Activated CD4-positive, alpha-beta T cell treated with anti-CD3 and anti-CD28 coated beads for 4 hours (primary cell): ENCODE data around the gene MIA.
"Not testable (repeated sequence)": the region's sequence is repeated elsewhere in the genome, so short reads cannot be mapped to it uniquely, and the experiment has no call there.

Experiments
- DNase-seq, 2 donors: peaks; one replicate each; pipeline ENCODE4 v3.0.0-alpha.2; 2020

MIA gene

DNA sequence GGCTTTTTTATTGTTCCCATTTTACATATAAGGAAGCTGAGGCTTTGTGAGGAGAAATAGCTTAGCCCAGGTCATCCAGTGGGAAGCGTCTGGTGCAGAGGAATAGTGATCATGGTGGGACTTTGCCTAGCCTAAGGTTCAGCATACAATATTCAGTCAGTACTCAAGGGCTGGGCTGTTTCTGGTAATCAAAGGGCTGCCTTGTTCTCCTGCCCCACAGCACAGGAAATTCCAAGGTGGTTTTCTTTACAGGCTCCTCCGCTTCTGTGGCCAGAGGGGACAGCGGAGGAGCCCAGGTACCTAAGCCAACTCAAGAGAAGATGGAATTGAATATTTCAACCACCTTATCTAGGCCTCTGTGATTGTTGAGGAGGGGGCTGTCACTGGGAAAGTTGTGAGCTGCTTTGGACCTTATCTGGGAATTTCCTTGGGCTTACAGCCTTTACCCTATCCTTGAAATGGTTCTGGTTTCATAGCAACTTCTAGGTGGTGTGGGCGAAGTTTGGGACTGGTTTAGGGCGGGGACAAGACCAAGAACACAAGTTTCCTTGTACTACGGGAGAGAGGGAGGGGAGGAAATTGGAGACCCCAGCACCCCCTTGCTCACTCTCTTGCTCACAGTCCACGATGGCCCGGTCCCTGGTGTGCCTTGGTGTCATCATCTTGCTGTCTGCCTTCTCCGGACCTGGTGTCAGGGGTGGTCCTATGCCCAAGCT is at the start of gene MIA:
MIA (plus strand) TSS at position 606 of the 716 bp plus-strand sequence; CDS start at position 628, 22 bp downstream.
- no peak for DNase-seq

- DNase-seq = no peak
Measured at GRCh38 chr19:40726279-40726678, 49.0 kb upstream of the MIA start.

- DNase-seq = not testable (repeated sequence)
Measured at GRCh38 chr19:40730065-40730464, 45.3 kb upstream of the MIA start.

- DNase-seq = not testable (repeated sequence)
Measured at GRCh38 chr19:40732304-40732703, 43.0 kb upstream of the MIA start.

DNA sequence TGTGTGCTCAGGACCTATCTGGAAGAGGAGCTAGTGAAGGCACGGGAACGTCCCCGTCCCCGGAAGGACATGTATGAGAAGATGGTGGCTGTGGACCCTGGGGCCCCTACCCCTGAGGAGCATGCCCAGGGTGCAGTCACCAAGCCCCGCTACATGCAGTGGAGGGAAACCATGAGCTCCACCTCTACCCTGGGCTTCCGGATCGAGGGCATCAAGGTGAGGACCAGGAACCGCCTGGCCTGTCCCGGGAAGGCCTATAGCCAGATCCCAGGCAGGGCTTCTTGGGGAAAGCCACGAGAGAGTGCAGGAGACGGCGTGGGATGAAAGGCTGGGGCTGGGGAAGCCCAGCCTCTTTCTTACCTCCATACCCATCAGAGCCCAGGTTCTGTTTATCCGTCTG is 42.2 kb upstream of the MIA start:
- DNase-seq = no peak

- no peak for DNase-seq
Measured at GRCh38 chr19:40735013-40735771, 40.1 kb upstream of the MIA start.

DNA sequence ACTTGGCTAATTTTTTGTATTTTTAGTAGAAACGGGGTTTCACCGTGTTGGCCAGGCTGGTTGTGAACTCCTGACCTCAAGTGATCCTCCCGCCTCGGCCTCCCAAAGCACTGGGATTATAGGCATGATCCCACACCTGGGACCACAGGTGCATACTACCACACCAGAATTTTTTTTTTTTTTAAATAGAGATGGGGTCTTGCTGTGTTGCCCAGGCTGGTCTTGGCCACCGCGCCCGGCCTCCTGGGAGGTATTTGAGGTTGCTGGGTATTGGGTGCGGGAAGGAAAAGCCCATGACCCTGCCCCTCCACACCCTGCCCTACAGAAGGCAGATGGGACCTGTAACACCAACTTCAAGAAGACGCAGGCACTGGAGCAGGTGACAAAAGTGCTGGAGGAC is 38.7 kb upstream of the MIA start:
- no peak for DNase-seq

- DNase-seq = no peak
Measured at GRCh38 chr19:40737102-40737644, 38.1 kb upstream of the MIA start.

DNA sequence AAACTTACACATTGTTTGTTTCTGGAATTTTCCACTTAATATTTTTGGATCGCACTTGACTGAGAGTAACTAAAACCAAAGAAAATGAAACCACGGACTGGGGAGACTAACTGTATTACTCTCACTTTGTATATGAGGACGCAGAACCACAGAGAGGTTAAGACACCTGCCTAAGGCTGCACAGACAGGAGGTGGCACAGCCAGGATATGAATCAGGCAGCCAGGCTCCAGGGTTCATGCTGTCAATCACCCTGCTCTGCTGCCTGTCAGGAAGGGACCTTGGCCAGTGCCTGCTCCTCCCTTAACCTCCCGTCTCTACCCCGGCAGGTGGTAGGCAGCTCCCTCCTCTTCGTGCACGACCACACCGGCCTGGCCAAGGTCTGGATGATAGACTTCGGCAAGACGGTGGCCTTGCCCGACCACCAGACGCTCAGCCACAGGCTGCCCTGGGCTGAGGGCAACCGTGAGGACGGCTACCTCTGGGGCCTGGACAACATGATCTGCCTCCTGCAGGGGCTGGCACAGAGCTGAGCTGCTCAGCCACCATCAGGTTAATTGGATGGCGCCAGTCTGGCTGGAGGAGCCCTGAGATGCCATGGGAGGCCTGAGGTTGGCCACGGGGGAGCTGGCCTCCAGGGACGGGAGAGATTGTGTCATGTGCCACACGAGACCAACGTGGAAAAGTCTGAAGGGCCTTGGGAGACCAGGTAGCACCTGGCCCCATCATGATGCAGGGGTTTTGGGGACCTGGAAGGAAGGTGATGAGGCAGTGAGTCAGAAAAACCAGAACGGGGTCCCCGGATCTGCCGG is 36.1 kb upstream of the MIA start:
- DNase-seq = no peak

- no peak for DNase-seq
Measured at GRCh38 chr19:40739871-40740703, 35.2 kb upstream of the MIA start.

- no peak for DNase-seq
Measured at GRCh38 chr19:40740747-40741146, 34.6 kb upstream of the MIA start.

DNA sequence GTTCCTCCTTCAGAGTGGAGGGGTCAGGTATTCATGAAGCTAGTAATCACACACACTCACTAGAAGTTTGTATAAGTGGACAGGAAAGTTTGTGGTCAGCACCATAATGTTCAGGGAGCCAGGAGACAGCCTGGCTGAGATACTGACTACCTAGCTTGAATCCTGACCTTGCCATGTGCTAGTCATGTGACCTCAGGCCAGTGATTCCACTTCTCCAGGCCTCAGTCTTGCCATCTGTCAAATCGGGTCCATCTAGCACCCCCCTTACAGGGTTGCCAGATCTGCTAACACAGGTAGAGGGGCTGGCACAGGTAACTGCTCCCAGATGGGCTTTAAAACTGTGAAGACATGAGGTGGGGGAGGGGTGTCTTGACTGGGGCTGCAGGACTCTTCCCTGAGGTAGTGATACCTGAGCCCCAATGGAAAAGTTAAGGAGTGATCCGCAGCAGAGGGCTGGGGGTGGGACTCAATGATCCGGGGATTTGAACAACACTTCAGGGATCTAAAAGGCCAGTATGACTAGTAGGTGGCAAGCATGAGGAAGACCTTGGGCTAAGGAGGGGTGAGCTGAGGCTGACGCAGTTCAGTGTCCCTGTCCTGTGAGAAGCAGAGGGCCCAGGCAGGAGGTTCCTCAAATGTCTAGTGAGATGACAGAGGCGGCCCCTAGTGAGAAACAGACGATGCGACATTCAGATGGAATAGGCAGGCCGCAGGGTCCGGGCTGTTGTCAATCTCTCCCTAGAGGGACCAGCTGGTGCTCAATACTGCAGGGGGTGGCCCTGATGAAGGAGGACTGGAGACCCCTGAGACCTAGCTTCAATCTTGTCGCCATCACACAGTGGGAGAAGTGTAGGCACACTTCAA is 33.6 kb upstream of the MIA start:
- DNase-seq = no peak

DNA sequence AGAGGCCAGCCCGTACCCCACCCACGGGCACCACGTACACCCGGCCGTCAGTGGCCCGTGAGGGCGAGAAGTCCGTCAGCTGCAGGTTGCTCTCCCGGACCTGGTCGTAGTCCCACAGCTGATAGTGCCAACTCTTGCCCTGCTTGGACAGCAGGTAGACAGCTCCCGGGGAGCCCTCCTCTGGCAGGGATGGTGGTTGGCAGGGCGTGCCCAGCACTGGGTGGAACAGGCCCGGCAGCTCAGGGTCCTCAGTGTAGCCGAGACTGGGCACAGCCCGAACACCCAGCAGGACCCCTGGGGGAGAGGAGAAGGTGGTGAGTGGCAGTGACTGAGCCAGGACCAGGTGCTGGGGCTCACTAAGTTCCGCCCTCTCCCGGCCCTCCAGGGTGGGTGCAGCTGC is 32.8 kb upstream of the MIA start:
- no peak for DNase-seq

GRCh38 chr19:40742886-40743285 is 32.4 kb upstream of the MIA start:
- no peak for DNase-seq

- no peak for DNase-seq
Measured at GRCh38 chr19:40743926-40744325, 31.4 kb upstream of the MIA start.

DNA sequence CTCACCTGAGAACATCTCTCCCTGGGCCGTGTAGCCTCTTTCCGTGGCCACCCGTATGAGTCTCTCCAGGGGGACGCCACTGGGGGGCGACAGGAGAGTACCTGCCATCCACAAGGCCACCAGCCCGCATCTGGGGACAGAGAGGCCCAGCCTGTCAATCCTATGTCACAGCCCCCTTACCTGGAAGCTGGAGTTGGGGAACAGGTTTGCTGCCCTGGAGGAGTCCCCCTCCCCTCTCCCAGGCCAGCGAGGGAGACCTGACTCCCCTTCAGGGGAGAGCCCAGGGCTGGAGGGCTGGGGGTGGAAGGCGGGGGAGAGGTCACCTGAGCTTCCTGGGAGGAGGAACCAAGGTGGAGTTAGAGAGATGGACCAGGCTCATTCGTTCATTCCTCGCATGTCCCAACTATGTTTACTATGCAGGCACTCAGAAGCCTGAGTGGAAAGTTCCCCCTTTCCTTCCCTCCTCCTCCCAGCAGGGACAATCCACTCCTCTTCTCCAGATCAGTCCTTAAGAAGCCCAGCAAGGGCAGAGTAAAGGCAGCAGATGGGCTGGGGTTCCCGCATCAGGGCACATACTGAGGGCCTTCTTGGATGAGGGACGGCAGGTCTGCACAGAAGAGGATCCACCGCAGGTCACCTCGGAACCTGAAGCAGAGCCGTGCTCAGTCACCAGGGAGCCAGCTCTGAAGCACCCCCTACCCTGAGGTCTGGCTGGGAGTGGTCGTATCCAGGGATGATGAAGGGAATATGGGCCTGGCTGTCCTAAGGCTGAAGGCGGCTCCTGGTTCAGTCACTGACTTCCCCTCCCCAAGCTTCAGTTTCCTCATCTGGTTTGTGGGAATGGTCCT is 30.5 kb upstream of the MIA start:
- peak in 1 of 2 donors; percentile 14 for DNase-seq

- no peak for DNase-seq
Measured at GRCh38 chr19:40745402-40745780, 29.9 kb upstream of the MIA start.

DNA sequence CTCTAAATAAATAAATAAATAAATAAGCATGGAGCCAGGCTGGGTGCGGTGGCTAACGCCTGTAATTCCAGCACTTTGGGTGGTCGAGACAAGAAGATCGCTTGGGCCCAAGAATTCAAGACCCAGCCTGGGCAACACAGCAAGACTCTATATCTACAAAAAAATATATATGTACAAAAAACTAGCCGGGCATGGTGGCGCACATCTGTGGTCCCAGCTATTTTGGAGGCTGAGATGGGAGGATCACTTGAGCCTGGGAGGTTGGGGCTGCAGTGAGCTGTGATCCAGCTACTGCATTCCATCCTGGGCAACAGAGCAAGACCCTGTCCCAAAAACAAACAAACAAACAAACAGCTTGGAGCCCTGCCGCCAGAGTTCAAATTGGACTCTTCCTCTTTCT is 27.8 kb upstream of the MIA start:
- DNase-seq = no peak

DNA sequence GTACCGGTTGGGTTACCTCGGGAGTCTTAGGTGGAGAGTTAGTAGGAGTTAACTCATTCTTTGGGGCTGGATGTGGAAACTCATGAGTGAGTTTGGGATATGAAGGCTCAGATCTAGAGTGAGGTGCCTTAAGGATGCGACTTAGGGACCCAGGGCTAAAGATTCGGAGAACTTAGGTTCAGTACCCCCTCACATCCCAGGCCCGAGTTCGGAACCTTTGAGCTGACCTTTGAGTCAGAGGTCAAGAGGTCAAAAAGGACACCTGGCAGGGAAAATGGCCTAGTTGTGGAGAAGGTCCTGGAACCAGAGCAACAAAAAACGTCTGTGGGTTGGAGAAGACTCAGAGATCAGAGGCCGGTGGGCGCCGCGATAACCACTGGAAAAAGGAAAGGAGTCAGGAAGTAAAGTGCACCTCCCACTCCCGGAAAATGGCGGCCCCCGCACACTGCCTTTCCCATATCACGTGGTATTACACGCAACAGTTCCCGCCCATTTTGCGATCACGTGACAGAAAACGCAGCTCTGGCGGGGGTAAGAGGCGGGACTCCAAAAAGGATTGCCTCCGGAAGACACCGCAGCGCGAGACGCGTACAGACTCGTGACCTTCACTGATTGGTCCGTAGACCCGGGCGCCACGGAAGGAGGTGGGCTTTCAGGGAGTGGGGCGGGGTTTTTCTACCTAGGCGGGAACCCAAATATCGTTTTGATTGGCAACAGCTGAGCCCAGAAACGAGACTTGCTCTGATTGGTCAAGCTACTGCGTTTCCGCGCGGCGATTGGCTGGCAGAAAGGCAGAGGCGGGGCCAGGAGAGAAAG is 25.1 kb upstream of the MIA start, which contains the start of gene ACTMAP:
ACTMAP (minus strand) TSS at position 420 of the 816 bp plus-strand sequence. CDS start 674 bp downstream, outside the sequence.
- peak; percentile 99 for DNase-seq
